HFFc6 (cell line): Measurements from ENCODE around the gene KCNH8. TPM values are rescaled to one million over a fixed set of nuclear protein-coding genes. Genes with fewer than 3 reads are reported as not detected.

Experiments
- DNase-seq: peaks from one replicate; pipeline ENCODE4 v3.0.0-alpha.2; 2018
- H3K27ac Mint-ChIP-seq: 2 replicates; pipeline ENCODE4 v1.8.0; 2020; ENCODE audit warnings: mild to moderate bottlenecking, mixed read lengths
- H3K27me3 Mint-ChIP-seq: 2 replicates; pipeline ENCODE4 v1.8.0; 2021; ENCODE audit warnings: mild to moderate bottlenecking, moderate library complexity, mixed read lengths; ENCODE audit not compliant: insufficient read depth
- H3K36me3 Mint-ChIP-seq: 2 replicates; pipeline ENCODE4 v1.8.0; 2021; ENCODE audit warnings: low read depth, mixed read lengths
- H3K4me1 Mint-ChIP-seq: 2 replicates; pipeline ENCODE4 v1.8.0; 2020; ENCODE audit warnings: low read depth, mixed read lengths
- H3K4me3 Mint-ChIP-seq: 2 replicates; pipeline ENCODE4 v1.8.0; 2020; ENCODE audit warnings: mild to moderate bottlenecking, moderate library complexity, mixed read lengths
- H3K9me3 Mint-ChIP-seq: 2 replicates; pipeline ENCODE4 v1.8.0; 2020; ENCODE audit warnings: mild to moderate bottlenecking, mixed read lengths
- total RNA-seq, 6 experiments: library from RNA; stranded (reverse); fragmentation: NEBNext Ultra II Directional; extraction: Animal tissue kit (Norgen Biotek cat#: 25700); gene quantifications; 2 replicates in 1 of 6; 3 replicates in 5 of 6; pipeline ENCODE4 v1.2.3, GENCODE V29; 2021
- TF ChIP-seq, protein P1 (sequence below): fragments of 200-600 bp; sonication (generic); IDR thresholded peaks from 2 replicates; pipeline ENCODE4 v1.5.0; 2021; ENCODE audit warnings: antibody characterized with exemption, mild to moderate bottlenecking

Gene KCNH8
- total RNA-seq, 6 experiments from 2014 or later: not detected

- Mint-ChIP-seq H3K4me3 (no peak overlapping the region), H3K36me3 (no peaks in the 10 kb centered on the region), H3K27ac (no peak overlapping the region), H3K4me1 (no peaks in the 10 kb centered on the region), H3K9me3 (peaks cover 40% of the 10 kb centered on the region), H3K27me3 (no peaks in the 10 kb centered on the region)
- TF ChIP-seq, protein P1, sequence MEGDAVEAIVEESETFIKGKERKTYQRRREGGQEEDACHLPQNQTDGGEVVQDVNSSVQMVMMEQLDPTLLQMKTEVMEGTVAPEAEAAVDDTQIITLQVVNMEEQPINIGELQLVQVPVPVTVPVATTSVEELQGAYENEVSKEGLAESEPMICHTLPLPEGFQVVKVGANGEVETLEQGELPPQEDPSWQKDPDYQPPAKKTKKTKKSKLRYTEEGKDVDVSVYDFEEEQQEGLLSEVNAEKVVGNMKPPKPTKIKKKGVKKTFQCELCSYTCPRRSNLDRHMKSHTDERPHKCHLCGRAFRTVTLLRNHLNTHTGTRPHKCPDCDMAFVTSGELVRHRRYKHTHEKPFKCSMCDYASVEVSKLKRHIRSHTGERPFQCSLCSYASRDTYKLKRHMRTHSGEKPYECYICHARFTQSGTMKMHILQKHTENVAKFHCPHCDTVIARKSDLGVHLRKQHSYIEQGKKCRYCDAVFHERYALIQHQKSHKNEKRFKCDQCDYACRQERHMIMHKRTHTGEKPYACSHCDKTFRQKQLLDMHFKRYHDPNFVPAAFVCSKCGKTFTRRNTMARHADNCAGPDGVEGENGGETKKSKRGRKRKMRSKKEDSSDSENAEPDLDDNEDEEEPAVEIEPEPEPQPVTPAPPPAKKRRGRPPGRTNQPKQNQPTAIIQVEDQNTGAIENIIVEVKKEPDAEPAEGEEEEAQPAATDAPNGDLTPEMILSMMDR: no peak
- DNase-seq: no peak
These were observed 248.4 kb downstream of the KCNH8 start for GRCh38 chr3:19396726-19397125.

DNA sequence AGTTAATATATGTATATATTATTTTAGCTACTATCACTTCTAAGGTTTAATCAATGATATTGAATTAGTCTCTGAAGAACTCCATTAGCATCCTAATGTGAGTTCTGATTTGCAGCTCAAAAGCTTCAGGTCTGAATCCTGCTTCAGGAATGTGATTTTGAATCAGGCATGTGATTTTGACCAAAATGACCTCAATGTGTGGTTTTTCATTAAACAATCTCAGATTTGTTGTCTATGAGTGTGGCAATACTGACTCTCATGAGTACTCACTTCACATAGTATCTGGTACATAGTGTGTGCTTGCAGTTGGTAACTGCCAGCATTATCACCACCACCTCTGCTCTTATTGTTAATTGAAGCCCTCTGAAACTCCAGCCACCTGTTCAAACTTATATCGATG lies 251.0 kb downstream of the KCNH8 start:
- TF ChIP-seq, protein P1: no peak
- no peaks in the 10 kb centered on the region for H3K4me1 Mint-ChIP-seq
- no peak overlapping the region for H3K4me3 Mint-ChIP-seq
- H3K27ac Mint-ChIP-seq: no peak overlapping the region
- DNase-seq: no peak
- no peaks in the 10 kb centered on the region for H3K36me3 Mint-ChIP-seq
- H3K27me3 Mint-ChIP-seq: no peaks in the 10 kb centered on the region
- peaks cover 28% of the 10 kb centered on the region for H3K9me3 Mint-ChIP-seq

- Mint-ChIP-seq H3K27me3 (no peaks in the 10 kb centered on the region), H3K9me3 (peaks cover 27% of the 10 kb centered on the region), H3K36me3 (no peaks in the 10 kb centered on the region), H3K4me3 (no peak overlapping the region), H3K27ac (no peak overlapping the region), H3K4me1 (no peaks in the 10 kb centered on the region)
- TF ChIP-seq, protein P1: no peak
- no peak for DNase-seq
These were observed 251.5 kb downstream of the KCNH8 start for GRCh38 chr3:19399836-19400235.

- DNase-seq: no peak
- no peaks in the 10 kb centered on the region for H3K27me3 Mint-ChIP-seq
- no peaks in the 10 kb centered on the region for H3K4me1 Mint-ChIP-seq
- no peak overlapping the region for H3K4me3 Mint-ChIP-seq
- peaks cover 26% of the 10 kb centered on the region for H3K9me3 Mint-ChIP-seq
- H3K27ac Mint-ChIP-seq: no peak overlapping the region
- TF ChIP-seq, protein P1: no peak
- no peaks in the 10 kb centered on the region for H3K36me3 Mint-ChIP-seq
These were observed 271.8 kb downstream of the KCNH8 start for GRCh38 chr3:19420159-19420558.

- Mint-ChIP-seq H3K4me1 (no peaks in the 10 kb centered on the region), H3K27me3 (no peaks in the 10 kb centered on the region), H3K27ac (no peak overlapping the region), H3K9me3 (peaks cover 40% of the 10 kb centered on the region), H3K36me3 (no peaks in the 10 kb centered on the region), H3K4me3 (no peak overlapping the region)
- TF ChIP-seq, protein P1: no peak
- no peak for DNase-seq
These were observed 277.5 kb downstream of the KCNH8 start for GRCh38 chr3:19425825-19426224.
